Measurements from ENCODE around the gene PTPRD. TPM values are rescaled to one million over a fixed set of nuclear protein-coding genes. Genes with fewer than 3 reads are reported as not detected.

Gene PTPRD
- total RNA-seq, 1 experiment from 2014 or later, result 0.02 TPM

DNA sequence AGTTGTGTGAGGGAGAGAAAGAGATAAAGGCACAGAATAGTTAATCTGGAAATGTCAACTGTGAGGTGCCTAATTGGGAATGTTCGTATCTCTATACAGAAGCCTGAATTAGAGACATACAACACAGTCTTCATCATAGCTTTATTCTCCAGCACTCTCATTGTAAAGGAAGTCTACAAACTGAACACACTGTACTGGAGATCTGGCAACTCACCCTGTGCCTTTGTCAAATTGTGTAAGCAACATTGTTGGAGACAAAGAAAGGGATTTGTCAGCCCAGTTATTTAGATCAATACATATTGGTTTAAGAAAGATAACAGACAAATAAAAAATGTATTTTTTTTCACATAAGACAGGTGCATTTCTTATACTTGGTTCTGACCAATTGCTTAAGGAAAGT lies 1980.3 kb downstream of the PTPRD start:
- DNase-seq (ENCODE audit: low read depth, low spot score) (no peak), ATAC-seq (no peak)
- H3K79me2 ChIP-seq (ENCODE audit: insufficient read depth, low read length), result no peaks in the 10 kb centered on the region
- no TSS peak for BruUV-seq (replicated peaks)
- no peak overlapping the region for H2AFZ ChIP-seq (ENCODE audit: low read depth, low read length, poor library complexity, severe bottlenecking)
- H3K9me2 ChIP-seq (ENCODE audit: insufficient read depth), result no peaks in the 10 kb centered on the region
- CTCF ChIA-PET, result no interaction called here
- H3K36me3 ChIP-seq (ENCODE audit: control insufficient read depth in 1 of 2, insufficient read depth in 2 of 2, low read length in 2 of 2), result no peaks in the 10 kb centered on the region
- TF ChIP-seq EZH2phosphoT487 (IDR thresholded peaks at IDR 0.05; ENCODE audit: borderline replicate concordance), result no peak
- no peak for TF ChIP-seq ZFX (IDR thresholded peaks at IDR 0.05)
- no peak for TF ChIP-seq EZH2 (IDR thresholded peaks at IDR 0.05)
- no peak for TF ChIP-seq FOSL1 (IDR thresholded peaks at IDR 0.05; ENCODE audit: low read depth)
- TF ChIP-seq ZNF274 (IDR thresholded peaks at IDR 0.05; ENCODE audit: low read depth, low read length), result no peak
- TF ChIP-seq, protein P1, sequence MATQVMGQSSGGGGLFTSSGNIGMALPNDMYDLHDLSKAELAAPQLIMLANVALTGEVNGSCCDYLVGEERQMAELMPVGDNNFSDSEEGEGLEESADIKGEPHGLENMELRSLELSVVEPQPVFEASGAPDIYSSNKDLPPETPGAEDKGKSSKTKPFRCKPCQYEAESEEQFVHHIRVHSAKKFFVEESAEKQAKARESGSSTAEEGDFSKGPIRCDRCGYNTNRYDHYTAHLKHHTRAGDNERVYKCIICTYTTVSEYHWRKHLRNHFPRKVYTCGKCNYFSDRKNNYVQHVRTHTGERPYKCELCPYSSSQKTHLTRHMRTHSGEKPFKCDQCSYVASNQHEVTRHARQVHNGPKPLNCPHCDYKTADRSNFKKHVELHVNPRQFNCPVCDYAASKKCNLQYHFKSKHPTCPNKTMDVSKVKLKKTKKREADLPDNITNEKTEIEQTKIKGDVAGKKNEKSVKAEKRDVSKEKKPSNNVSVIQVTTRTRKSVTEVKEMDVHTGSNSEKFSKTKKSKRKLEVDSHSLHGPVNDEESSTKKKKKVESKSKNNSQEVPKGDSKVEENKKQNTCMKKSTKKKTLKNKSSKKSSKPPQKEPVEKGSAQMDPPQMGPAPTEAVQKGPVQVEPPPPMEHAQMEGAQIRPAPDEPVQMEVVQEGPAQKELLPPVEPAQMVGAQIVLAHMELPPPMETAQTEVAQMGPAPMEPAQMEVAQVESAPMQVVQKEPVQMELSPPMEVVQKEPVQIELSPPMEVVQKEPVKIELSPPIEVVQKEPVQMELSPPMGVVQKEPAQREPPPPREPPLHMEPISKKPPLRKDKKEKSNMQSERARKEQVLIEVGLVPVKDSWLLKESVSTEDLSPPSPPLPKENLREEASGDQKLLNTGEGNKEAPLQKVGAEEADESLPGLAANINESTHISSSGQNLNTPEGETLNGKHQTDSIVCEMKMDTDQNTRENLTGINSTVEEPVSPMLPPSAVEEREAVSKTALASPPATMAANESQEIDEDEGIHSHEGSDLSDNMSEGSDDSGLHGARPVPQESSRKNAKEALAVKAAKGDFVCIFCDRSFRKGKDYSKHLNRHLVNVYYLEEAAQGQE (IDR thresholded peaks at IDR 0.05; ENCODE audit: low read depth), result no peak
- no peaks in the 10 kb centered on the region for H3K4me1 ChIP-seq (ENCODE audit: control insufficient read depth in 1 of 2, insufficient read depth in 2 of 2, low read length in 2 of 2)
- no peak overlapping the region for H3K27ac ChIP-seq (ENCODE audit: low read depth, low read length)
- no peak overlapping the region for H3K4me2 ChIP-seq (ENCODE audit: low read length)
- no peak overlapping the region for H3K4me3 ChIP-seq (replicated peaks in 1 of 2; ENCODE audit: low read depth in 1 of 2, low read length in 2 of 2)
- H3K27me3 ChIP-seq (ENCODE audit: insufficient read depth, low read length), result no peaks in the 10 kb centered on the region
- no peak overlapping the region for H3K9ac ChIP-seq (ENCODE audit: low read length)
- intact Hi-C loops (cut with micrococcal nuclease), result no loop called here
- RAD21 ChIA-PET (ENCODE audit: low non-redundant PET in 1 of 2, low total read pairs in 2 of 2, uncharacterized antibody in 2 of 2, unreplicated experiment in 2 of 2), result no interaction called here
- H4K20me1 ChIP-seq (ENCODE audit: insufficient read depth), result no peaks in the 10 kb centered on the region
- peaks cover 20 to 30% of the 10 kb centered on the region in 2 experiments; a peak in 2 of 4 replicates for H3K9me3 ChIP-seq (ENCODE audit: control insufficient read depth in 1 of 2, insufficient read depth in 1 of 2, low read depth in 1 of 2, low read length in 2 of 2)
- POLR2A ChIA-PET, result no interaction called here

DNA sequence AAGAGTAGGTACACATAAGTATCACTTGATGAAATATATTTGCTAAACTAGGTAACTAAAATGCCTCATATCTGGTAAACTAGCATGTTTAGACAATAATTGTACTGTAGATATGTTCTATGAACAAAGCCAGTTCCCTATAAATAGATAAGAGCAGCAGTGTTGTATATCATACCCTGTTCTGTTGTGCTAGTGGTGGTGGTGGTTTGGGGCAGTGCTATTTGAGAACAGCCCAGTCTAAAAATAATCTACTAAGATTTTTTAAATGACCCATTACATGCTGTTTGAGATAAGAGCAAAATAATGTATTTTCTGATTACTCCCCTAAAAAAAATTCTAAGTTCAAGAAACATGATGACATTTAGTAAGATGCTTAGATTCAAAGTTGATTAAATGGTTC lies 1984.0 kb downstream of the PTPRD start:
- H3K4me2 ChIP-seq (ENCODE audit: low read length), result no peak overlapping the region
- no TSS peak for BruUV-seq (replicated peaks)
- H2AFZ ChIP-seq (ENCODE audit: low read depth, low read length, poor library complexity, severe bottlenecking), result no peak overlapping the region
- H3K4me3 ChIP-seq (replicated peaks in 1 of 2; ENCODE audit: low read depth in 1 of 2, low read length in 2 of 2), result no peak overlapping the region
- H3K79me2 ChIP-seq (ENCODE audit: insufficient read depth, low read length), result no peaks in the 10 kb centered on the region
- DNase-seq (ENCODE audit: low read depth, low spot score) (no peak), ATAC-seq (no peak)
- H3K27ac ChIP-seq (ENCODE audit: low read depth, low read length), result no peak overlapping the region
- intact Hi-C loops (cut with micrococcal nuclease), result no loop called here
- ChIA-PET RAD21 (ENCODE audit: low non-redundant PET in 1 of 2, low total read pairs in 2 of 2, uncharacterized antibody in 2 of 2, unreplicated experiment in 2 of 2) (no interaction called here), CTCF (no interaction called here), POLR2A (no interaction called here)
- H3K27me3 ChIP-seq (ENCODE audit: insufficient read depth, low read length), result no peaks in the 10 kb centered on the region
- H4K20me1 ChIP-seq (ENCODE audit: insufficient read depth), result no peaks in the 10 kb centered on the region
- H3K4me1 ChIP-seq (ENCODE audit: control insufficient read depth in 1 of 2, insufficient read depth in 2 of 2, low read length in 2 of 2), result no peaks in the 10 kb centered on the region
- peaks cover 18 to 38% of the 10 kb centered on the region in 2 experiments; a peak in 2 of 4 replicates for H3K9me3 ChIP-seq (ENCODE audit: control insufficient read depth in 1 of 2, insufficient read depth in 1 of 2, low read depth in 1 of 2, low read length in 2 of 2)
- no peaks in the 10 kb centered on the region for H3K9me2 ChIP-seq (ENCODE audit: insufficient read depth)
- no peak overlapping the region for H3K9ac ChIP-seq (ENCODE audit: low read length)
- no peaks in the 10 kb centered on the region for H3K36me3 ChIP-seq (ENCODE audit: control insufficient read depth in 1 of 2, insufficient read depth in 2 of 2, low read length in 2 of 2)
- no peak for TF ChIP-seq TCF7L2 (IDR thresholded peaks at IDR 0.05; ENCODE audit: borderline replicate concordance, extremely low read depth, insufficient read depth, insufficient read length)
- TF ChIP-seq, protein P2, sequence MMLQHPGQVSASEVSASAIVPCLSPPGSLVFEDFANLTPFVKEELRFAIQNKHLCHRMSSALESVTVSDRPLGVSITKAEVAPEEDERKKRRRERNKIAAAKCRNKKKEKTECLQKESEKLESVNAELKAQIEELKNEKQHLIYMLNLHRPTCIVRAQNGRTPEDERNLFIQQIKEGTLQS (IDR thresholded peaks at IDR 0.05), result no peak
- TF ChIP-seq SP1 (IDR thresholded peaks at IDR 0.05; ENCODE audit: low read depth), result no peak
- TF ChIP-seq SRF (IDR thresholded peaks at IDR 0.05; ENCODE audit: low read depth), result no peak
- TF ChIP-seq, protein P1 (IDR thresholded peaks at IDR 0.05; ENCODE audit: low read depth), result no peak
- TF ChIP-seq, protein P3, sequence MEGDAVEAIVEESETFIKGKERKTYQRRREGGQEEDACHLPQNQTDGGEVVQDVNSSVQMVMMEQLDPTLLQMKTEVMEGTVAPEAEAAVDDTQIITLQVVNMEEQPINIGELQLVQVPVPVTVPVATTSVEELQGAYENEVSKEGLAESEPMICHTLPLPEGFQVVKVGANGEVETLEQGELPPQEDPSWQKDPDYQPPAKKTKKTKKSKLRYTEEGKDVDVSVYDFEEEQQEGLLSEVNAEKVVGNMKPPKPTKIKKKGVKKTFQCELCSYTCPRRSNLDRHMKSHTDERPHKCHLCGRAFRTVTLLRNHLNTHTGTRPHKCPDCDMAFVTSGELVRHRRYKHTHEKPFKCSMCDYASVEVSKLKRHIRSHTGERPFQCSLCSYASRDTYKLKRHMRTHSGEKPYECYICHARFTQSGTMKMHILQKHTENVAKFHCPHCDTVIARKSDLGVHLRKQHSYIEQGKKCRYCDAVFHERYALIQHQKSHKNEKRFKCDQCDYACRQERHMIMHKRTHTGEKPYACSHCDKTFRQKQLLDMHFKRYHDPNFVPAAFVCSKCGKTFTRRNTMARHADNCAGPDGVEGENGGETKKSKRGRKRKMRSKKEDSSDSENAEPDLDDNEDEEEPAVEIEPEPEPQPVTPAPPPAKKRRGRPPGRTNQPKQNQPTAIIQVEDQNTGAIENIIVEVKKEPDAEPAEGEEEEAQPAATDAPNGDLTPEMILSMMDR (IDR thresholded peaks at IDR 0.05 in 2 of 3, conservative IDR thresholded peaks at IDR 0.05 in 1 of 3; ENCODE audit: borderline replicate concordance in 1 of 3, insufficient read depth in 1 of 3, low read depth in 2 of 3, low read length in 2 of 3), result no peak
